PC-9 (cell line): Measurements from ENCODE around the gene NKX2-4. TPM values are rescaled to one million over a fixed set of nuclear protein-coding genes. Genes with fewer than 3 reads are reported as not detected.

ENCODE experiments used
- BruUV-seq: library from RNA; stranded (reverse); fragments of 400-500 nt; replicated peaks from 2 replicates; lab custom pipeline; 2021; lab: Mats Ljungman, UMichigan
- CTCF ChIA-PET: fragments of 300-600 bp; sonication (Branson Sonifier 250); formaldehyde crosslinking; loops from one replicate; lab custom pipeline; 2022; ENCODE audit warnings: antibody characterized with exemption; lab: Charles Lee
- POLR2A ChIA-PET: fragments of 300-600 bp; sonication (Branson Sonifier 250); formaldehyde crosslinking; loops from one replicate; lab custom pipeline; 2022; ENCODE audit warnings: antibody characterized with exemption; ENCODE audit not compliant: unreplicated experiment; lab: Charles Lee
- DNase-seq, 2 experiments: peaks; one replicate each; pipeline versions ENCODE4 v3.0.0 to v3.0.0-alpha.2; 2015 to 2022; ENCODE audit warnings: mixed read lengths in 1 of 2
- H2AFZ ChIP-seq: fragments of 200-600 bp; sonication (generic); 2 replicates; pipeline ENCODE4 v1.8.1; 2017; ENCODE audit warnings: antibody characterized with exemption
- H3F3A ChIP-seq: fragments of 200-600 bp; sonication (generic); 2 replicates; pipeline ENCODE4 v1.8.1; 2017; ENCODE audit warnings: antibody characterized with exemption, mild to moderate bottlenecking, low read depth; ENCODE audit not compliant: insufficient read depth
- H3K27ac ChIP-seq: fragments of 200-600 bp; sonication (generic); 2 replicates; pipeline ENCODE4 v1.6.1; 2016; ENCODE audit warnings: mixed run types
- H3K27me3 ChIP-seq: fragments of 200-600 bp; sonication (generic); 2 replicates; pipeline ENCODE4 v1.6.1; 2016; ENCODE audit warnings: low read depth, mixed run types; ENCODE audit not compliant: insufficient read depth
- H3K36me3 ChIP-seq: fragments of 200-600 bp; sonication (generic); 2 replicates; pipeline ENCODE4 v1.6.1; 2016; ENCODE audit warnings: low read depth, mixed run types
- H3K4me1 ChIP-seq: fragments of 200-600 bp; sonication (generic); replicated peaks from 2 replicates; pipeline ENCODE4 v1.6.1; 2016; ENCODE audit warnings: mixed run types; ENCODE audit not compliant: insufficient read depth
- H3K4me2 ChIP-seq: fragments of 200-600 bp; sonication (generic); 2 replicates; pipeline ENCODE4 v1.6.1; 2017; ENCODE audit warnings: mixed run types
- H3K4me3 ChIP-seq: fragments of 200-600 bp; sonication (generic); 2 replicates; pipeline ENCODE4 v1.6.1; 2016; ENCODE audit warnings: mixed run types
- H3K79me2 ChIP-seq: fragments of 200-600 bp; sonication (generic); 2 replicates; pipeline ENCODE4 v1.6.1; 2017; ENCODE audit warnings: low read depth, mixed run types
- H3K9me2 ChIP-seq: fragments of 200-600 bp; sonication (generic); 2 replicates; pipeline ENCODE4 v1.8.1; 2017; ENCODE audit warnings: mild to moderate bottlenecking; ENCODE audit not compliant: insufficient read depth
- H3K9me3 ChIP-seq: fragments of 200-600 bp; sonication (generic); 2 replicates; pipeline ENCODE4 v1.8.1; 2016; ENCODE audit warnings: low read depth; ENCODE audit not compliant: insufficient read depth
- H4K20me1 ChIP-seq: fragments of 200-600 bp; sonication (generic); 2 replicates; pipeline ENCODE4 v1.8.1; 2017; ENCODE audit not compliant: insufficient read depth
- EZH2 ChIP-seq: fragments of 200-600 bp; sonication (generic); IDR thresholded peaks from 2 replicates; pipeline ENCODE4 v1.8.0; 2017; ENCODE audit warnings: antibody characterized with exemption, low read depth
- intact Hi-C: fragments of 100-400 bp; cut with micrococcal nuclease; formaldehyde crosslinking; loops from one replicate; pipeline ENCODE4 v1.10.0; 2022; ENCODE audit not compliant: unreplicated experiment
- total RNA-seq: library from RNA; stranded (reverse); gene quantifications from 2 replicates; pipeline ENCODE4 v1.2.3, GENCODE V29; 2021
- TF ChIP-seq, protein P1 (sequence below): fragments of 200-600 bp; sonication (generic); conservative IDR thresholded peaks from 2 replicates; pipeline ENCODE4 v1.6.1; 2017; ENCODE audit warnings: mixed run types, antibody characterized with exemption, mild to moderate bottlenecking, moderate library complexity

Gene NKX2-4
- total RNA-seq, 1 experiment from 2014 or later: not detected

DNA sequence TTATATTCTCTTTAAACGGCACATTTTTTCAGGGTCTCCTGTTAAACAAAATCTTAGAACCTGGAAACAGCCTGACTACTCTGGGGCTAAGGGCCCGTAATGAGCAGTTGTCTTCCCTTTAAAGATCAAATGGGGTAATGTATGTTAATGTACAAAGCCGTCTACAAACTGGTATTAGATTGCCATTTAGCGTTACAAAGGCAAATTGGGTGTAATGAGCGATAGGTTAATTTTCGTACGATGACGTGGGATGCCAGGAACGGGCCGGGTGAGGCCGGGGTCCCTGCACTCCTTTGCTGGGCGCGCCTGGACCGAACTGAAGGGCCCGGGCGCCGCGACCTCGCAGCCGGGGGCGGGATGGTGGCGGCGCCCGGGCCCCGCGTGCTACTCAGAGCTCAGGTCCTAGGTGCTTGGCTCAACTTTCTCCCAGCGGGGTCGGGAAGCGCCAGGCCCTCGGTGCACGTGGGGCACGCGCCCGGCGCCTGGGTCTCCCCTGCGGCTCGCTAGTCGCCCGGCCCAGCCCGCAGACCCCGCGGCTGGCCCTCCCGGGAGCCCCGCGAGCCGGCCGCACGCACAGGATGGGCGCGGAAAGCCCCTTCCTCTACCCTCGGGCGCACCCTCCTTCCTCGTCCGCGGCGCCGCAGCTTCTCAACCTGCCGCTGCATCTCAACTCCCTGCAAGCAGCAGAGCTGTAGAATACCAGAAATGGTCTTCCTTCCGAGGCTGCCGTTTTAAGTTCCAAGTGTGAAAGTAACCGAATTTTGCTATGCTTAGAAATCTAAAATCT lies 5.9 kb downstream of the NKX2-4 start:
- BruUV-seq: no TSS peak
- ChIA-PET CTCF (no interaction called here), POLR2A (no interaction called here)
- TF ChIP-seq EZH2: no peak
- TF ChIP-seq, protein P1, sequence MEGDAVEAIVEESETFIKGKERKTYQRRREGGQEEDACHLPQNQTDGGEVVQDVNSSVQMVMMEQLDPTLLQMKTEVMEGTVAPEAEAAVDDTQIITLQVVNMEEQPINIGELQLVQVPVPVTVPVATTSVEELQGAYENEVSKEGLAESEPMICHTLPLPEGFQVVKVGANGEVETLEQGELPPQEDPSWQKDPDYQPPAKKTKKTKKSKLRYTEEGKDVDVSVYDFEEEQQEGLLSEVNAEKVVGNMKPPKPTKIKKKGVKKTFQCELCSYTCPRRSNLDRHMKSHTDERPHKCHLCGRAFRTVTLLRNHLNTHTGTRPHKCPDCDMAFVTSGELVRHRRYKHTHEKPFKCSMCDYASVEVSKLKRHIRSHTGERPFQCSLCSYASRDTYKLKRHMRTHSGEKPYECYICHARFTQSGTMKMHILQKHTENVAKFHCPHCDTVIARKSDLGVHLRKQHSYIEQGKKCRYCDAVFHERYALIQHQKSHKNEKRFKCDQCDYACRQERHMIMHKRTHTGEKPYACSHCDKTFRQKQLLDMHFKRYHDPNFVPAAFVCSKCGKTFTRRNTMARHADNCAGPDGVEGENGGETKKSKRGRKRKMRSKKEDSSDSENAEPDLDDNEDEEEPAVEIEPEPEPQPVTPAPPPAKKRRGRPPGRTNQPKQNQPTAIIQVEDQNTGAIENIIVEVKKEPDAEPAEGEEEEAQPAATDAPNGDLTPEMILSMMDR: no peak
- H3K4me1 ChIP-seq: no peaks in the 10 kb centered on the region
- H3K4me2 ChIP-seq: no peak overlapping the region
- H3K79me2 ChIP-seq: no peaks in the 10 kb centered on the region
- H3K27ac ChIP-seq: no peak overlapping the region
- no peak overlapping the region for H3K4me3 ChIP-seq
- H2AFZ ChIP-seq: no peak overlapping the region
- H3K27me3 ChIP-seq: no peaks in the 10 kb centered on the region
- H3K9me3 ChIP-seq: no peaks in the 10 kb centered on the region
- H4K20me1 ChIP-seq: no peaks in the 10 kb centered on the region
- H3K36me3 ChIP-seq: no peaks in the 10 kb centered on the region
- no peaks in the 10 kb centered on the region for H3K9me2 ChIP-seq
- no peak for DNase-seq
- intact Hi-C loops: no loop called here
- H3F3A ChIP-seq: peaks cover 13% of the 10 kb centered on the region

- H3K36me3 ChIP-seq: no peaks in the 10 kb centered on the region
- peaks cover 13% of the 10 kb centered on the region for H3F3A ChIP-seq
- no peak for TF ChIP-seq EZH2
- TF ChIP-seq, protein P1: no peak
- H3K27ac ChIP-seq: no peak overlapping the region
- H2AFZ ChIP-seq: no peak overlapping the region
- no peak for DNase-seq
- BruUV-seq: no TSS peak
- intact Hi-C loops: no loop called here
- CTCF ChIA-PET: no interaction called here
- no peaks in the 10 kb centered on the region for H3K9me3 ChIP-seq
- no peaks in the 10 kb centered on the region for H3K27me3 ChIP-seq
- no peaks in the 10 kb centered on the region for H4K20me1 ChIP-seq
- no peaks in the 10 kb centered on the region for H3K79me2 ChIP-seq
- H3K9me2 ChIP-seq: no peaks in the 10 kb centered on the region
- POLR2A ChIA-PET: interaction anchor here (1.0 kb wide), 1 partner anchor 38 kb away, joined by 4 read pairs; no protein-coding TSS in a partner anchor
- no peak overlapping the region for H3K4me3 ChIP-seq
- H3K4me2 ChIP-seq: no peak overlapping the region
- H3K4me1 ChIP-seq: no peaks in the 10 kb centered on the region
These were observed 6.6 kb downstream of the NKX2-4 start for GRCh38 chr20:21390768-21391167.

DNA sequence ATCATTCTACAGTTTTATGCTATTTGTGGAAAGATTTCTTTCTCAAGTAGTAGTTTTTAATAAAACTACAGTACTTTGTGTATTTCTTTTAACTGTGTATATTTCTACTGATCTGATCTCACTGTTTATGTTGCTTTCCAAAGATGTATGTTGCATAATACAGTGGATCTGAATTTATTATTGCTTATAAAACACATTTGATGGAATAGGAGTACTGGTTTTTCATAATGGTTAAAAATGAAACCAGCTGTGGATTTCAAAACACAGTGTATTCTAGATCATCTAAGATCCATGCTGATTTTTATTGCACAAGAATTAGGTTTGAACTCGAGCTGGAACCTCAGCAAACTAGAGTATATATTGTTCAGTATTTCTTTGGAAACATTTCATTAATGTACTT lies 8.0 kb downstream of the NKX2-4 start:
- peaks cover 16% of the 10 kb centered on the region for H3F3A ChIP-seq
- H3K9me3 ChIP-seq: no peaks in the 10 kb centered on the region
- H4K20me1 ChIP-seq: no peaks in the 10 kb centered on the region; the same call in 1 of the 2 replicates
- no peaks in the 10 kb centered on the region for H3K9me2 ChIP-seq
- H3K4me3 ChIP-seq: no peak overlapping the region
- H3K27ac ChIP-seq: no peak overlapping the region
- intact Hi-C loops: no loop called here
- H3K79me2 ChIP-seq: no peaks in the 10 kb centered on the region
- POLR2A ChIA-PET: no interaction called here
- no peaks in the 10 kb centered on the region for H3K27me3 ChIP-seq
- H3K4me2 ChIP-seq: no peak overlapping the region
- no peaks in the 10 kb centered on the region for H3K36me3 ChIP-seq
- CTCF ChIA-PET: no interaction called here
- no TSS peak for BruUV-seq
- TF ChIP-seq EZH2: no peak
- TF ChIP-seq, protein P1: no peak
- no peak for DNase-seq
- no peak overlapping the region for H2AFZ ChIP-seq
- no peaks in the 10 kb centered on the region for H3K4me1 ChIP-seq
